HepG2 (cell line): ENCODE results near the gene CCDC177. TPM values are rescaled to one million over a fixed set of nuclear protein-coding genes. Genes with fewer than 3 reads are reported as not detected.
A peak's percentile ranks its signal among the peaks of the same experiment; 100 is the strongest.

ENCODE experiments used
- DNMT3B ChIP-seq: conservative IDR thresholded peaks from 2 replicates; pipeline ENCODE4 v1.6.1; 2016; ENCODE audit warnings: missing biosample characterization, control low read depth
- FOSL2 ChIP-seq: sonication (generic); formaldehyde crosslinking; IDR thresholded peaks from 2 replicates; pipeline ENCODE4 v1.4.0; 2020; ENCODE audit warnings: missing genetic modification reagents
- FOXK2 ChIP-seq: fragments of 450-650 bp; IDR thresholded peaks from 2 replicates; pipeline ENCODE4 v1.6.1; 2016
- GMEB2 ChIP-seq: IDR thresholded peaks from 2 replicates; pipeline ENCODE4 v1.6.1; 2016; ENCODE audit warnings: missing biosample characterization, missing genetic modification reagents, low read depth
- HDAC1 ChIP-seq: sonication (generic); formaldehyde crosslinking; IDR thresholded peaks from 2 replicates; pipeline ENCODE4 v1.5.1; 2020; ENCODE audit warnings: mild to moderate bottlenecking, missing genetic modification reagents
- KDM4B ChIP-seq: sonication (generic); formaldehyde crosslinking; IDR thresholded peaks from 2 replicates; pipeline ENCODE4 v1.4.0; 2020; ENCODE audit warnings: missing genetic modification reagents
- KLF16 ChIP-seq, 2 experiments: sonication (generic) in 1 of 2; formaldehyde crosslinking in 1 of 2; IDR thresholded peaks; 2 replicates each; pipeline versions ENCODE4 v1.6.1 to v1.8.0; 2016 to 2023; ENCODE audit warnings: missing genetic modification reagents in 2 of 2, missing compliant biosample characterization in 1 of 2
- KLF9 ChIP-seq: IDR thresholded peaks from 2 replicates; pipeline ENCODE4 v1.6.1; 2016; ENCODE audit warnings: low read depth
- MTA1 ChIP-seq: sonication (generic); formaldehyde crosslinking; IDR thresholded peaks from 2 replicates; pipeline ENCODE4 v1.4.0; 2020; ENCODE audit warnings: missing genetic modification reagents, mild to moderate bottlenecking, borderline replicate concordance
- MXI1 ChIP-seq: IDR thresholded peaks from 3 replicates; pipeline ENCODE4 v1.6.1; 2012; ENCODE audit warnings: low read depth, low read length, inconsistent platforms, borderline replicate concordance
- NFE2L1 ChIP-seq: sonication (generic); formaldehyde crosslinking; IDR thresholded peaks from 2 replicates; pipeline ENCODE4 v1.4.0; 2020; ENCODE audit warnings: missing genetic modification reagents, mild to moderate bottlenecking, borderline replicate concordance
- PAX8 ChIP-seq: sonication (generic); formaldehyde crosslinking; IDR thresholded peaks from 2 replicates; pipeline ENCODE4 v1.8.0; 2022; ENCODE audit warnings: mild to moderate bottlenecking, missing genetic modification reagents, borderline replicate concordance
- POLR2G ChIP-seq: fragments of 200-400 bp; formaldehyde crosslinking; IDR thresholded peaks from 2 replicates; pipeline ENCODE4 v1.6.1; 2018; ENCODE audit warnings: mild to moderate bottlenecking, low read depth, low read length, moderate library complexity
- THAP11 ChIP-seq: IDR thresholded peaks from 2 replicates; pipeline ENCODE4 v1.6.1; 2016; ENCODE audit warnings: missing biosample characterization, missing genetic modification reagents
- XBP1 ChIP-seq: sonication (generic); formaldehyde crosslinking; IDR thresholded peaks from 2 replicates; pipeline ENCODE4 v1.5.0; 2020; ENCODE audit warnings: missing genetic modification reagents
- ZBTB26 ChIP-seq: IDR thresholded peaks from 2 replicates; pipeline ENCODE4 v1.6.1; 2016; ENCODE audit warnings: missing compliant biosample characterization, missing genetic modification reagents, borderline replicate concordance
- ZNF430 ChIP-seq: sonication (generic); formaldehyde crosslinking; IDR thresholded peaks from 2 replicates; pipeline ENCODE4 v1.9.0; 2021; ENCODE audit warnings: mild to moderate bottlenecking, missing genetic modification reagents
- ZNF432 ChIP-seq: sonication (generic); formaldehyde crosslinking; IDR thresholded peaks from 2 replicates; pipeline ENCODE4 v1.5.0; 2020; ENCODE audit warnings: missing genetic modification reagents, mild to moderate bottlenecking, borderline replicate concordance
- ZNF777 ChIP-seq: sonication (generic); formaldehyde crosslinking; IDR thresholded peaks from 2 replicates; pipeline ENCODE4 v1.4.0; 2020; ENCODE audit warnings: missing genetic modification reagents
- polyA plus RNA-seq, 8 experiments: library from polyadenylated mRNA; depleted of rRNA in 3 of 8; stranded (reverse) in 7 of 8; unstranded in 1 of 8; fragments of >200 nt; fragmentation: Illumina TruSeq in 4 of 8; extraction: Trizol in 4 of 8; gene quantifications; 2 replicates each; pipeline versions ENCODE4 v1.2.1 to v1.2.3, GENCODE V29; 2011 to 2016; ENCODE audit warnings: low read depth in 4 of 8, missing spikeins in 1 of 8, mixed read lengths in 1 of 8; ENCODE audit not compliant: insufficient read depth in 1 of 8
- total RNA-seq, 5 experiments: library from RNA; depleted of rRNA; stranded (reverse); fragments of >200 nt; fragmentation: Illumina TruSeq; extraction: Trizol; gene quantifications; 2 replicates each; pipeline ENCODE4 v1.2.3, GENCODE V29; 2016; ENCODE audit warnings: low read depth in 1 of 5
- TF ChIP-seq, protein P1 (sequence below): sonication (generic); formaldehyde crosslinking; conservative IDR thresholded peaks from 2 replicates; pipeline ENCODE4 v1.5.0; 2020; ENCODE audit warnings: missing genetic modification reagents

The CCDC177 gene
- total and polyA plus RNA-seq, 2 of the 13 experiments (the other 11 are each of a cell fraction or from before 2014, with no cell fraction given), result not detected

DNA sequence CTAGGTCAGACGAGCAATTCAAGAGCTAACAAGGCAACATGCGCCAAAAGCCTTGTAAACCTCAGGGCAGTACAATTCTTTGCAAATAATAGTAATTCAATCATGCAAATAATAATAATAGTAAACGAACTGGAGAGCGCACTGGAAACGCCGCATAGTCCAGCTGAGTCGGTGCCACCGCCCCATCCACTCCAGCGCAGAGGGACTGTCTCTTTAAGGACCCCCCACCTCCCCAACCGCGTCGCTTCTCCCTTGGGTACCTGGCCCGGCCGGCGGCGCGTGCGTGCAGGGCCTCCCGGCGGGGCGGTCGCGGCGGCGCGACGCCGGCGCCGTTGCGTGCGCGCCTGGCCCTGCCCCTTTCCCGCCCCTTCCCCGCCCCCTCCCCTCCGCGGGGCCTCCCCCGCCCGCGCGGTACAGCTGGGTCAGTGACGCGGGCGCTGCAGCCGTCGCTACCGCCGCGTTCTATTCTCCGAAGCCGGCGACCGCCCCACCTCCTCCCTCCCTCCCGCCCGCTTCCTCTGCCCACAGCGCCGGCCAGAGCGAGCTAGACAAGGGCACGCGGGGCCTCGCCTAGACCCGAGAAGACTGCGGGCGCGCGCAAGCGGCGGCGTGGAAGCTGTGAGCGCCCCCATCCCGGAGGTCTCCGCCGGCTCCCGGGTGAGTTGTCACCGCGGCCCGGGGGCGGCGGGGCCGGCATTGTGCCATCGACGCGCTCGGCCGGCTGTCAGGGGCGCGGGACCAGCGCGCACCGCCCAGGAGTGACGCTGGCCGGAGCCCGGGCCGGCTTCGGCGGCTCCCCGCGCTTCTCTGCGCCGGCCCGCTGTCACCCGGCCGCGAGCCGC, 36.7 kb upstream of the CCDC177 start, which contains the start of gene SUSD6 (continued):
- TF ChIP-seq, protein P1, sequence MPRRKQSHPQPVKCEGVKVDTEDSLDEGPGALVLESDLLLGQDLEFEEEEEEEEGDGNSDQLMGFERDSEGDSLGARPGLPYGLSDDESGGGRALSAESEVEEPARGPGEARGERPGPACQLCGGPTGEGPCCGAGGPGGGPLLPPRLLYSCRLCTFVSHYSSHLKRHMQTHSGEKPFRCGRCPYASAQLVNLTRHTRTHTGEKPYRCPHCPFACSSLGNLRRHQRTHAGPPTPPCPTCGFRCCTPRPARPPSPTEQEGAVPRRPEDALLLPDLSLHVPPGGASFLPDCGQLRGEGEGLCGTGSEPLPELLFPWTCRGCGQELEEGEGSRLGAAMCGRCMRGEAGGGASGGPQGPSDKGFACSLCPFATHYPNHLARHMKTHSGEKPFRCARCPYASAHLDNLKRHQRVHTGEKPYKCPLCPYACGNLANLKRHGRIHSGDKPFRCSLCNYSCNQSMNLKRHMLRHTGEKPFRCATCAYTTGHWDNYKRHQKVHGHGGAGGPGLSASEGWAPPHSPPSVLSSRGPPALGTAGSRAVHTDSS, result no peak
- TF ChIP-seq KLF9 (CRISPR knock-in tag), result no peak
- TF ChIP-seq MTA1, result 0 out of 2 replicates have a peak, but pooled peaks have one; percentile 15
- no peak for TF ChIP-seq NFE2L1 (CRISPR knock-in tag)
- TF ChIP-seq ZNF432, result no peak
- peak; percentile 29; the same call in 1 of the 2 replicates for TF ChIP-seq POLR2G
- no peak for TF ChIP-seq ZBTB26 (CRISPR knock-in tag)
- peak; percentile 21; the same call in 1 of the 2 replicates for TF ChIP-seq GMEB2
- peak; percentile 47; the same call in 1 of the 2 replicates for TF ChIP-seq THAP11
- TF ChIP-seq ZNF777 (CRISPR knock-in tag), result 0 out of 2 replicates have a peak, but pooled peaks have one; percentile 29
- TF ChIP-seq ZNF430 (CRISPR knock-in tag), result 0 out of 2 replicates have a peak, but pooled peaks have one; percentile 11
- TF ChIP-seq MXI1, result peak; percentile 52; the same call in 1 of the 3 replicates
- no peak for TF ChIP-seq XBP1 (CRISPR knock-in tag)
- no peak for TF ChIP-seq DNMT3B
- no peak for TF ChIP-seq FOSL2
- TF ChIP-seq KLF16 (CRISPR knock-in tag; IDR thresholded peaks at IDR 0.05), result 0 out of 4 replicates have a peak, but pooled peaks of 1 of the 2 experiments have one; percentile 23
- TF ChIP-seq PAX8, result no peak
- no peak for TF ChIP-seq FOXK2
- no peak for TF ChIP-seq KDM4B
- TF ChIP-seq HDAC1 (CRISPR knock-in tag), result peak; percentile 63; the same call in 1 of the 2 replicates
- TF ChIP-seq, all 625 proteins: peak for 49
